ENCODE results near the gene SLC25A5.

DNA sequence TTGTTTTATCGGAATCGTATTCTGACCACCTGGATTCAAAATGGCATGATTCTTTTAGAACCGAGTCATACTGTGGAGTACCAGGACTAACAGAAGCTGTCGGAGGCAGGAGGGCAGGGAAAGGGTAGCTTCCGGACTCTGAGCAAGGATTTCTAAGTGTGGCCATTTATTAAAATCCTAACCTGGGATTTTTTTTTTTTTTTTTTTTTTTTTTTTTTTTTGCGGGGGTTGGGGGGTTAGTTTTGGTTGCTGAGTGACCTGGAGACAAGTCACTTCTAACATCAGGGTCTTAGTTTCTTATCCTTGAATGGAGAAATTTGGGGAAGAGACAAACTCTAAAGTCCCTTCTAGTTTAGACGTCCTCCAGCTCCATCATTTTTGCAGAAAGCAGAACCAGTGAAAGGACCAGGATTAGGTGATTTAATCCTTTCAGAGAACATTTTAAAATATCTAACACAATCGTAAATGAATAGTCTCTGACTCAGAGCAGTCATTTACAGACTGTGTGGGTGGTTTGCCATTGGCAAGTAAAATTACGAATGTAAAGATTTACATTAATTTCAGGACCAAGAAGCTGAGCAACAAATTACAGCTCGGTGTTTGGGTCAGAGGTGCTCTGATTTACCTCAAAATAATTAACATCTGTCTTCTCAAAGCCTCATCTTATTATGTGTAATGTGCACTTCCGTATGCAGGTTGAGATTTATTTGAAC, 7.3 kb downstream of the SLC25A5 start:
- TF ChIP-seq, protein P1, sequence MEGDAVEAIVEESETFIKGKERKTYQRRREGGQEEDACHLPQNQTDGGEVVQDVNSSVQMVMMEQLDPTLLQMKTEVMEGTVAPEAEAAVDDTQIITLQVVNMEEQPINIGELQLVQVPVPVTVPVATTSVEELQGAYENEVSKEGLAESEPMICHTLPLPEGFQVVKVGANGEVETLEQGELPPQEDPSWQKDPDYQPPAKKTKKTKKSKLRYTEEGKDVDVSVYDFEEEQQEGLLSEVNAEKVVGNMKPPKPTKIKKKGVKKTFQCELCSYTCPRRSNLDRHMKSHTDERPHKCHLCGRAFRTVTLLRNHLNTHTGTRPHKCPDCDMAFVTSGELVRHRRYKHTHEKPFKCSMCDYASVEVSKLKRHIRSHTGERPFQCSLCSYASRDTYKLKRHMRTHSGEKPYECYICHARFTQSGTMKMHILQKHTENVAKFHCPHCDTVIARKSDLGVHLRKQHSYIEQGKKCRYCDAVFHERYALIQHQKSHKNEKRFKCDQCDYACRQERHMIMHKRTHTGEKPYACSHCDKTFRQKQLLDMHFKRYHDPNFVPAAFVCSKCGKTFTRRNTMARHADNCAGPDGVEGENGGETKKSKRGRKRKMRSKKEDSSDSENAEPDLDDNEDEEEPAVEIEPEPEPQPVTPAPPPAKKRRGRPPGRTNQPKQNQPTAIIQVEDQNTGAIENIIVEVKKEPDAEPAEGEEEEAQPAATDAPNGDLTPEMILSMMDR (IDR thresholded peaks at IDR 0.05), result no peak
- TF ChIP-seq EP300 (IDR thresholded peaks at IDR 0.05), result no peak
- TF ChIP-seq POLR2A (IDR thresholded peaks at IDR 0.05), result no peak
- no peak for TF ChIP-seq POLR2AphosphoS5 (IDR thresholded peaks at IDR 0.05)
